Endothelial cell of umbilical vein (primary cell): ENCODE results near the gene AKAP6. TPM values are rescaled to one million over a fixed set of nuclear protein-coding genes. Genes with fewer than 3 reads are reported as not detected.

Experiments
- BruUV-seq: library from RNA; stranded (reverse); fragments of 400-500 nt; replicated peaks from 2 replicates; lab custom pipeline; 2021; lab: Mats Ljungman, UMichigan
- CTCF ChIA-PET: fragments of 300-600, 350-600 bp; sonication (Branson Sonifier 250); formaldehyde crosslinking; loops from one replicate; lab custom pipeline; 2021; ENCODE audit warnings: antibody characterized with exemption, inconsistent platforms; lab: Charles Lee
- POLR2A ChIA-PET: fragments of 300-600, 350-600 bp; sonication (Branson Sonifier 250); formaldehyde crosslinking; loops from one replicate; lab custom pipeline; 2021; ENCODE audit warnings: antibody characterized with exemption, inconsistent platforms; lab: Charles Lee
- DNase-seq: peaks from one replicate; pipeline ENCODE4 v3.0.0-alpha.2; 2011; ENCODE audit warnings: low read depth, low spot score
- FAIRE-seq: peaks from 2 replicates; lab custom pipeline; 2011; peaks lifted over from hg19 to GRCh38; lab: Jason Lieb, UNC
- H2AFZ ChIP-seq: 2 replicates; pipeline ENCODE4 v1.6.0; 2012; ENCODE audit warnings: low read depth, low read length, control low read depth, inconsistent platforms
- H3K27ac ChIP-seq: 2 replicates; pipeline ENCODE4 v1.5.1; 2011; ENCODE audit warnings: low read depth, mild to moderate bottlenecking, control low read depth, low read length, moderate library complexity; ENCODE audit not compliant: insufficient read depth
- H3K27me3 ChIP-seq, 2 experiments: 2 replicates each; pipeline versions ENCODE4 v1.6.0 to v1.6.1; 2011; ENCODE audit warnings: low read length in 2 of 2, mixed read lengths in 1 of 2; ENCODE audit not compliant: control insufficient read depth in 2 of 2, insufficient read depth in 2 of 2
- H3K36me3 ChIP-seq, 2 experiments: 2 replicates in 1 of 2; 3 replicates in 1 of 2; pipeline ENCODE4 v1.5.1; 2011; ENCODE audit warnings: low read length in 2 of 2, mild to moderate bottlenecking in 1 of 2, moderate library complexity in 1 of 2; ENCODE audit not compliant: control insufficient read depth in 2 of 2, insufficient read depth in 2 of 2; ENCODE audit errors: extremely low read depth in 1 of 2
- H3K4me1 ChIP-seq: 3 replicates; pipeline ENCODE4 v1.5.1; 2011; ENCODE audit warnings: mild to moderate bottlenecking, low read length; ENCODE audit not compliant: control insufficient read depth, insufficient read depth; ENCODE audit errors: extremely low read depth
- H3K4me2 ChIP-seq: 2 replicates; pipeline ENCODE4 v1.6.1; 2011; ENCODE audit warnings: low read length, control low read depth, mixed read lengths; ENCODE audit not compliant: insufficient read depth
- H3K4me3 ChIP-seq, 3 experiments: fragments of 200-600 bp in 1 of 3; sonication (generic), shearing (Covaris generic) in 1 of 3; replicated peaks in 1 of 3; 2 replicates each; pipeline ENCODE4 v1.5.1; 2011 to 2016; ENCODE audit warnings: control low read depth in 3 of 3, low read length in 3 of 3, mild to moderate bottlenecking in 2 of 3, inconsistent platforms in 1 of 3, low read depth in 1 of 3, moderate library complexity in 1 of 3; ENCODE audit not compliant: insufficient read depth in 1 of 3
- H3K79me2 ChIP-seq: 2 replicates; pipeline ENCODE4 v1.6.0; 2012; ENCODE audit warnings: low read length, inconsistent platforms; ENCODE audit not compliant: control insufficient read depth, insufficient read depth
- H3K9ac ChIP-seq: replicated peaks from 2 replicates; pipeline ENCODE3; 2011; ENCODE audit warnings: low read length, control low read depth; ENCODE audit not compliant: insufficient read depth; ENCODE audit errors: extremely low read depth
- H3K9me1 ChIP-seq: replicated peaks from 3 replicates; pipeline ENCODE4 v1.6.0; 2011; ENCODE audit warnings: mild to moderate bottlenecking, low read length; ENCODE audit not compliant: control insufficient read depth, insufficient read depth; ENCODE audit errors: extremely low read depth
- H3K9me3 ChIP-seq: replicated peaks from 2 replicates; pipeline ENCODE4 v1.5.1; 2012; ENCODE audit warnings: low read length, inconsistent platforms; ENCODE audit not compliant: control insufficient read depth, insufficient read depth
- H4K20me1 ChIP-seq: replicated peaks from 2 replicates; pipeline ENCODE3; 2011; ENCODE audit warnings: mild to moderate bottlenecking, low read length; ENCODE audit not compliant: control insufficient read depth, insufficient read depth; ENCODE audit errors: extremely low read depth
- CTCF ChIP-seq, 2 donors: IDR thresholded peaks; 1 replicate in 1 of 2; 2 replicates in 1 of 2; pipeline ENCODE4 v1.5.1; 2011; ENCODE audit warnings: low read length in 2 of 2, mild to moderate bottlenecking in 2 of 2, moderate library complexity in 2 of 2, control low read depth in 1 of 2, inconsistent platforms in 1 of 2, low read depth in 1 of 2; ENCODE audit not compliant: insufficient read depth in 1 of 2; ENCODE audit errors: extremely low read depth in 1 of 2
- EZH2 ChIP-seq: IDR thresholded peaks from 2 replicates; pipeline ENCODE4 v1.6.1; 2012; ENCODE audit warnings: borderline replicate concordance, low read depth, mild to moderate bottlenecking, moderate library complexity, low read length, inconsistent platforms; ENCODE audit not compliant: severe bottlenecking
- FOS ChIP-seq: IDR thresholded peaks from 2 replicates; pipeline ENCODE4 v1.6.1; 2011; ENCODE audit warnings: mild to moderate bottlenecking, low read length, moderate library complexity, borderline replicate concordance; ENCODE audit not compliant: insufficient read depth
- GATA2 ChIP-seq: IDR thresholded peaks from 2 replicates; pipeline ENCODE4 v1.7.0; 2011; ENCODE audit warnings: low read depth, mild to moderate bottlenecking, moderate library complexity, mixed read lengths, low read length; ENCODE audit not compliant: insufficient read length, insufficient read depth
- JUN ChIP-seq: IDR thresholded peaks from 2 replicates; pipeline ENCODE4 v1.6.1; 2011; ENCODE audit warnings: borderline replicate concordance, low read depth; ENCODE audit not compliant: insufficient read length, insufficient read depth
- MAX ChIP-seq: IDR thresholded peaks from 2 replicates; pipeline ENCODE4 v1.6.1; 2011; ENCODE audit not compliant: insufficient read depth, insufficient read length
- MYC ChIP-seq: IDR thresholded peaks from one replicate; pipeline ENCODE4 v1.6.1; 2011; ENCODE audit warnings: mild to moderate bottlenecking, low read depth, low read length
- POLR2A ChIP-seq: IDR thresholded peaks from 2 replicates; pipeline ENCODE4 v1.6.1; 2012; ENCODE audit warnings: low read depth, mild to moderate bottlenecking, control low read depth, low read length
- POLR2AphosphoS5 ChIP-seq: IDR thresholded peaks from 2 replicates; pipeline ENCODE4 v1.6.1; 2012; ENCODE audit warnings: low read depth, mild to moderate bottlenecking, control low read depth, low read length, moderate library complexity; ENCODE audit not compliant: insufficient read depth
- dilution Hi-C: fragments of 300-500 bp; cut with MboI; formaldehyde crosslinking; loops from one replicate; pipeline ENCODE4 v1.15.0; 2019; ENCODE audit warnings: low sequenced_read_pairs; ENCODE audit not compliant: extremely low pct_ligation_motif_present
- intact Hi-C: fragments of 100-400 bp; cut with micrococcal nuclease; formaldehyde crosslinking; loops from one replicate; pipeline ENCODE4 v1.10.0; 2022
- polyA plus RNA-seq, 4 experiments: library from polyadenylated mRNA; depleted of rRNA in 3 of 4; stranded (reverse) in 3 of 4; unstranded in 1 of 4; fragments of >200 nt; gene quantifications; 2 replicates each; pipeline versions ENCODE4 v1.2.1 to v1.2.3, GENCODE V29; 2011 to 2012; ENCODE audit warnings: missing spikeins in 1 of 4
- total RNA-seq: library from RNA; stranded (reverse); gene quantifications from 2 replicates; pipeline ENCODE4 v1.2.3, GENCODE V29; 2021

Gene AKAP6
- total and polyA plus RNA-seq, 2 donors (not counting 3 experiments of a cell fraction or from before 2014, with no cell fraction given) = 0.03 to 0.49 TPM

- Histone ChIP-seq H3K9me1 (no peaks in the 10 kb centered on the region), H3K9ac (no peak overlapping the region), H3K9me3 (no peaks in the 10 kb centered on the region), H2AFZ (no peak overlapping the region), H3K4me2 (no peak overlapping the region), H3K36me3 (no peaks in the 10 kb centered on the region), H3K4me3 (no peak overlapping the region), H3K27ac (no peak overlapping the region), H3K4me1 (no peaks in the 10 kb centered on the region), H3K79me2 (no peaks in the 10 kb centered on the region), H3K27me3 (no peaks in the 10 kb centered on the region), H4K20me1 (no peaks in the 10 kb centered on the region)
- no peak for TF ChIP-seq CTCF (IDR thresholded peaks at IDR 0.05; ENCODE audit: extremely low read depth in 1 of 2, insufficient read depth in 1 of 2, low read depth in 1 of 2, low read length in 2 of 2)
- no peak for TF ChIP-seq MYC
- POLR2A ChIA-PET = no interaction called here
- dilution Hi-C loops = no loop called here
- DNase-seq = no peak
- BruUV-seq = no TSS peak
- no peak for FAIRE-seq
- intact Hi-C loops = no loop called here
- CTCF ChIA-PET = no interaction called here
These were observed 415.8 kb downstream of the AKAP6 start for GRCh38 chr14:32744811-32745445.

DNA sequence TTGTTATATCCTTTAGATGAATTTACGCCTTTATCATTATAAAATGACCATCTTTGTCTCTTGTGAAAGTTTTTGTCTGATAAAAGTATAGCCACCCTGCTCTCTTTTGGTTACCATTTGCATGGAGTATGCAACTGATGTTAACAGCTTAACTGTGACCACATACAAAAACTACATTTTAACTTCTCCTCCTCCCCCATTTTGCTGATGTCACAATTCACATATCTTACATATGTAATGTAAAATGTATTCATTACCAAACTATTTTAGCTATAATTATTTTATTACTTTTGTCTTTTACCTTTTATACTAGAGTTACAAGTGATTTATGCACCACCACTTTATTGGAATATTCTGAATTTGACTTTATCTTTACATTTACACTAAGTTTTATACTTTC, 425.1 kb downstream of the AKAP6 start:
- Histone ChIP-seq H3K9ac (no peak overlapping the region), H3K9me3 (no peaks in the 10 kb centered on the region), H2AFZ (no peak overlapping the region), H3K4me3 (no peak overlapping the region), H3K4me1 (no peaks in the 10 kb centered on the region), H4K20me1 (no peaks in the 10 kb centered on the region), H3K4me2 (no peak overlapping the region), H3K79me2 (no peaks in the 10 kb centered on the region), H3K36me3 (no peaks in the 10 kb centered on the region), H3K27ac (no peak overlapping the region), H3K9me1 (no peaks in the 10 kb centered on the region), H3K27me3 (no peaks in the 10 kb centered on the region)
- no TSS peak for BruUV-seq
- TF ChIP-seq GATA2 = no peak
- TF ChIP-seq JUN = no peak
- no peak for TF ChIP-seq MYC
- TF ChIP-seq MAX = no peak
- TF ChIP-seq EZH2 = no peak
- TF ChIP-seq CTCF (IDR thresholded peaks at IDR 0.05; ENCODE audit: extremely low read depth in 1 of 2, insufficient read depth in 1 of 2, low read depth in 1 of 2, low read length in 2 of 2) = no peak
- no peak for TF ChIP-seq POLR2AphosphoS5
- TF ChIP-seq POLR2A = no peak
- no peak for TF ChIP-seq FOS
- no peak for FAIRE-seq
- CTCF ChIA-PET = no interaction called here
- POLR2A ChIA-PET = no interaction called here
- DNase-seq = no peak
- intact Hi-C loops = no loop called here
- dilution Hi-C loops = no loop called here
